Suprapubic skin (tissue), 4 donors: ENCODE measurements around the gene CUEDC1. TPM values are rescaled to one million over a fixed set of nuclear protein-coding genes. Genes with fewer than 3 reads are reported as not detected.

Experiments
- DNase-seq, 2 donors: peaks; one replicate each; pipeline ENCODE4 v3.0.0-alpha.2; 2019; ENCODE audit warnings: low spot score in 2 of 2
- H3K27ac ChIP-seq: fragments of 200-600 bp; sonication (generic); one replicate; pipeline ENCODE4 v1.5.1; 2019
- H3K27me3 ChIP-seq: fragments of 200-600 bp; sonication (generic); one replicate; pipeline ENCODE4 v1.5.1; 2019
- H3K36me3 ChIP-seq: fragments of 200-600 bp; sonication (generic); one replicate; pipeline ENCODE4 v1.5.1; 2019
- H3K4me1 ChIP-seq: fragments of 200-600 bp; sonication (generic); one replicate; pipeline ENCODE4 v1.5.1; 2019
- H3K4me3 ChIP-seq: fragments of 200-600 bp; sonication (generic); one replicate; pipeline ENCODE4 v1.5.1; 2019; ENCODE audit warnings: mild to moderate bottlenecking
- H3K9me3 ChIP-seq: fragments of 200-600 bp; sonication (generic); one replicate; pipeline ENCODE4 v1.5.1; 2019
- EP300 ChIP-seq: sonication (generic); formaldehyde crosslinking; IDR thresholded peaks from one replicate; pipeline ENCODE4 v1.6.1; 2017; ENCODE audit warnings: antibody characterized with exemption
- POLR2A ChIP-seq, 2 donors: fragments of 450-650 bp; IDR thresholded peaks; one replicate each; pipeline ENCODE4 v1.6.1; 2017; ENCODE audit warnings: antibody characterized with exemption in 2 of 2, mild to moderate bottlenecking in 2 of 2, moderate library complexity in 2 of 2
- POLR2AphosphoS5 ChIP-seq, 3 donors: sonication (generic); formaldehyde crosslinking; IDR thresholded peaks; one replicate each; pipeline ENCODE4 v1.6.1; 2017; ENCODE audit warnings: antibody characterized with exemption in 3 of 3
- WGBS: methylation state at CpG from one replicate; pipeline ENCODE4 v1.1.5; 2018; 5-methylcytosine and 5-hydroxymethylcytosine counted together
- total RNA-seq, 4 donors: library from RNA; depleted of rRNA; stranded (reverse); fragments of >200 nt; gene quantifications; one replicate each; pipeline ENCODE4 v1.1.0, GENCODE V29; 2016
- TF ChIP-seq, protein P1 (sequence below), 2 donors: fragments of 200-600 bp in 1 of 2; fragments of 450-650 bp in 1 of 2; sonication (generic) in 1 of 2; IDR thresholded peaks; one replicate each; pipeline ENCODE4 v1.5.1; 2016 to 2019; ENCODE audit warnings: antibody characterized with exemption in 2 of 2, mild to moderate bottlenecking in 1 of 2, moderate library complexity in 1 of 2

CUEDC1 gene
- total RNA-seq, 4 donors from 2014 or later = 5.1 to 34.2 (median 12.8) TPM

- TF ChIP-seq POLR2AphosphoS5 (IDR thresholded peaks at IDR 0.05) (no peak), EP300 (no peak), POLR2A (IDR thresholded peaks at IDR 0.05) (no peak)
- TF ChIP-seq, protein P1, sequence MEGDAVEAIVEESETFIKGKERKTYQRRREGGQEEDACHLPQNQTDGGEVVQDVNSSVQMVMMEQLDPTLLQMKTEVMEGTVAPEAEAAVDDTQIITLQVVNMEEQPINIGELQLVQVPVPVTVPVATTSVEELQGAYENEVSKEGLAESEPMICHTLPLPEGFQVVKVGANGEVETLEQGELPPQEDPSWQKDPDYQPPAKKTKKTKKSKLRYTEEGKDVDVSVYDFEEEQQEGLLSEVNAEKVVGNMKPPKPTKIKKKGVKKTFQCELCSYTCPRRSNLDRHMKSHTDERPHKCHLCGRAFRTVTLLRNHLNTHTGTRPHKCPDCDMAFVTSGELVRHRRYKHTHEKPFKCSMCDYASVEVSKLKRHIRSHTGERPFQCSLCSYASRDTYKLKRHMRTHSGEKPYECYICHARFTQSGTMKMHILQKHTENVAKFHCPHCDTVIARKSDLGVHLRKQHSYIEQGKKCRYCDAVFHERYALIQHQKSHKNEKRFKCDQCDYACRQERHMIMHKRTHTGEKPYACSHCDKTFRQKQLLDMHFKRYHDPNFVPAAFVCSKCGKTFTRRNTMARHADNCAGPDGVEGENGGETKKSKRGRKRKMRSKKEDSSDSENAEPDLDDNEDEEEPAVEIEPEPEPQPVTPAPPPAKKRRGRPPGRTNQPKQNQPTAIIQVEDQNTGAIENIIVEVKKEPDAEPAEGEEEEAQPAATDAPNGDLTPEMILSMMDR (IDR thresholded peaks at IDR 0.05) = no peak
- H3K36me3 ChIP-seq = peaks cover 7% of the 10 kb centered on the region
- 94% methylated on average over 8 of the region's 8 CpGs for WGBS
- H3K27me3 ChIP-seq = no peaks in the 10 kb centered on the region
- H3K27ac ChIP-seq = no peak overlapping the region
- H3K9me3 ChIP-seq = no peaks in the 10 kb centered on the region
- peaks cover 75% of the 10 kb centered on the region for H3K4me1 ChIP-seq
- no peak overlapping the region for H3K4me3 ChIP-seq
- DNase-seq = no peak
Measured at GRCh38 chr17:57871863-57872262, 83.3 kb downstream of the CUEDC1 start.

- DNase-seq = no peak
- H3K27ac ChIP-seq = no peak overlapping the region
- H3K4me3 ChIP-seq = no peak overlapping the region
- no peaks in the 10 kb centered on the region for H3K27me3 ChIP-seq
- peaks cover 11% of the 10 kb centered on the region for H3K36me3 ChIP-seq
- TF ChIP-seq POLR2A (IDR thresholded peaks at IDR 0.05) (no peak), EP300 (no peak), POLR2AphosphoS5 (IDR thresholded peaks at IDR 0.05) (no peak)
- TF ChIP-seq, protein P1 (IDR thresholded peaks at IDR 0.05) = no peak
- no peaks in the 10 kb centered on the region for H3K9me3 ChIP-seq
- 91% methylated on average over 7 of the region's 7 CpGs for WGBS
- H3K4me1 ChIP-seq = peaks cover 70% of the 10 kb centered on the region
Measured at GRCh38 chr17:57871155-57871554, 84.1 kb downstream of the CUEDC1 start.

- no peak overlapping the region for H3K27ac ChIP-seq
- peaks cover 61% of the 10 kb centered on the region for H3K4me1 ChIP-seq
- H3K9me3 ChIP-seq = no peaks in the 10 kb centered on the region
- TF ChIP-seq, protein P1 (IDR thresholded peaks at IDR 0.05) = no peak
- TF ChIP-seq POLR2A (IDR thresholded peaks at IDR 0.05) (no peak), EP300 (no peak), POLR2AphosphoS5 (IDR thresholded peaks at IDR 0.05) (no peak)
- no peak overlapping the region for H3K4me3 ChIP-seq
- H3K36me3 ChIP-seq = peaks cover 16% of the 10 kb centered on the region
- H3K27me3 ChIP-seq = no peaks in the 10 kb centered on the region
- DNase-seq = no peak
Measured at GRCh38 chr17:57870283-57870635, 85.0 kb downstream of the CUEDC1 start.

- no peak overlapping the region for H3K27ac ChIP-seq
- WGBS = 88% methylated on average over 9 of the region's 9 CpGs
- TF ChIP-seq POLR2AphosphoS5 (IDR thresholded peaks at IDR 0.05) (no peak), POLR2A (IDR thresholded peaks at IDR 0.05) (no peak), EP300 (no peak)
- TF ChIP-seq, protein P1 (IDR thresholded peaks at IDR 0.05) = no peak
- H3K4me1 ChIP-seq = peaks cover 56% of the 10 kb centered on the region
- H3K36me3 ChIP-seq = peaks cover 16% of the 10 kb centered on the region
- H3K9me3 ChIP-seq = no peaks in the 10 kb centered on the region
- no peak for DNase-seq
- no peaks in the 10 kb centered on the region for H3K27me3 ChIP-seq
- H3K4me3 ChIP-seq = no peak overlapping the region
Measured at GRCh38 chr17:57869617-57870282, 85.5 kb downstream of the CUEDC1 start.

DNA sequence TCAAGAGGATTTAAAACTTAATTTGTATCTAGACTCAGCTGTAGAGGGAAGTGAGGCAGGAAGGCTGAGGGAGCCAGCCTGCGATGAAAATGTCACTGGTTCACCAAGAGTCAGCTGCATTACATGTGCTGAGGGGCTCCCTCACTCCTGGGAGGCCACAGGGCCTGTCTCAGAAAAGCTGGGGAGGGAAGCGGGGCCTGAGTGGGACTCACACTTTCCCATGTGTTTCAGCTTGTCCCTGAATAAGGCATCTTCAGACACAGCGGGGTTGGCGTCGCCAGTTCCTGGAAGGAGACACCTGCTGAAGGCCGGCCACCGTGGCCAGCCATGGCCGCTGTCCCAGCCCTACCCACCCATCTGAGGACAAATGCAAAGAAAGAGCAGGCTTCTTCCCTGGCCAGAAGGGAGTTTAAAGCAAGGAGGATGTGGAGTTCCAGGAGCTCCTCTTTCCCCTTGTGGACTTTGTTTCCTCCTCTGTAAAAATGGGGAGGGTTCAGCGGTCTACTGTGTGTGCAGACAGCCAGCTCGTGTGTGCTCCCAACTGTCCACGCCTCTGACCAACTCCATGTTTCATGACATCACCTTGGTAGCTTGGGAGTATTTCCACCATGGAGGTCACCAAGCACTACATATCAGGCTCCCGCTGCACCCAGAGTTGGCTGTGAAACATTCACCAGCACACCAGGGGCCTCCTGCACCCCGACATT is 86.1 kb downstream of the CUEDC1 start:
- H3K4me1 ChIP-seq = peaks cover 49% of the 10 kb centered on the region

More for the DNA sequence above, 86.1 kb downstream of the CUEDC1 start:
- TF ChIP-seq EP300 (no peak), POLR2AphosphoS5 (IDR thresholded peaks at IDR 0.05) (no peak), POLR2A (IDR thresholded peaks at IDR 0.05) (no peak)
- TF ChIP-seq, protein P1 (IDR thresholded peaks at IDR 0.05) = no peak
- Histone ChIP-seq H3K4me3 (no peak overlapping the region), H3K27me3 (no peaks in the 10 kb centered on the region), H3K27ac (peak overlapping the region; percentile 68), H3K9me3 (no peaks in the 10 kb centered on the region), H3K36me3 (peaks cover 16% of the 10 kb centered on the region)
- DNase-seq = no peak
- WGBS = 70% methylated on average over 13 of the region's 13 CpGs
